ENCODE measurements around the gene LAMA3.

DNA sequence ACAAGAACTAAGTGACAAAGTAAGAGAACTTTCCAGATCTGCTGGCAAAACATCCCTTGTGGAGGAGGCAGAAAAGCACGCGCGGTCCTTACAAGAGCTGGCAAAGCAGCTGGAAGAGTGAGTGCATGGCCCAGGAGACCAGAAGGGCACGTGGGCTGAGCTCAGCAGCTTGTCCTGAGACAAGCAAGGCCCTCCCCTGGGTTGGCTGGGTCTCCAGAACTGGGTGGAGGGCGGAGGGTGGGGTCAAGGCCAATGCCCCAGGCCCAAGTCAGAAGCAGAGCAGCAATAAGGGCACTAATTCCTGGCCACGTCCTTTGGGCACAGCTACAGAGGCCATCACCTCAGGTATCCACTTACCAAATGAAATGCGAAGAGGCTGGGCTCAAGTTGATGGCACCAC, 214.7 kb downstream of the LAMA3 start:
- TF ChIP-seq, protein P1, sequence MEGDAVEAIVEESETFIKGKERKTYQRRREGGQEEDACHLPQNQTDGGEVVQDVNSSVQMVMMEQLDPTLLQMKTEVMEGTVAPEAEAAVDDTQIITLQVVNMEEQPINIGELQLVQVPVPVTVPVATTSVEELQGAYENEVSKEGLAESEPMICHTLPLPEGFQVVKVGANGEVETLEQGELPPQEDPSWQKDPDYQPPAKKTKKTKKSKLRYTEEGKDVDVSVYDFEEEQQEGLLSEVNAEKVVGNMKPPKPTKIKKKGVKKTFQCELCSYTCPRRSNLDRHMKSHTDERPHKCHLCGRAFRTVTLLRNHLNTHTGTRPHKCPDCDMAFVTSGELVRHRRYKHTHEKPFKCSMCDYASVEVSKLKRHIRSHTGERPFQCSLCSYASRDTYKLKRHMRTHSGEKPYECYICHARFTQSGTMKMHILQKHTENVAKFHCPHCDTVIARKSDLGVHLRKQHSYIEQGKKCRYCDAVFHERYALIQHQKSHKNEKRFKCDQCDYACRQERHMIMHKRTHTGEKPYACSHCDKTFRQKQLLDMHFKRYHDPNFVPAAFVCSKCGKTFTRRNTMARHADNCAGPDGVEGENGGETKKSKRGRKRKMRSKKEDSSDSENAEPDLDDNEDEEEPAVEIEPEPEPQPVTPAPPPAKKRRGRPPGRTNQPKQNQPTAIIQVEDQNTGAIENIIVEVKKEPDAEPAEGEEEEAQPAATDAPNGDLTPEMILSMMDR (conservative IDR thresholded peaks at IDR 0.05; ENCODE audit: low read depth in 2 of 2), result no peak
- TF ChIP-seq POLR2AphosphoS5 (IDR thresholded peaks at IDR 0.05; ENCODE audit: low read depth), result no peak
- no peak for TF ChIP-seq EZH2phosphoT487 (IDR thresholded peaks at IDR 0.05; ENCODE audit: unreplicated experiment)
- TF ChIP-seq STAT1 (IDR thresholded peaks at IDR 0.05; ENCODE audit: unreplicated experiment), result no peak
- TF ChIP-seq, protein P2, sequence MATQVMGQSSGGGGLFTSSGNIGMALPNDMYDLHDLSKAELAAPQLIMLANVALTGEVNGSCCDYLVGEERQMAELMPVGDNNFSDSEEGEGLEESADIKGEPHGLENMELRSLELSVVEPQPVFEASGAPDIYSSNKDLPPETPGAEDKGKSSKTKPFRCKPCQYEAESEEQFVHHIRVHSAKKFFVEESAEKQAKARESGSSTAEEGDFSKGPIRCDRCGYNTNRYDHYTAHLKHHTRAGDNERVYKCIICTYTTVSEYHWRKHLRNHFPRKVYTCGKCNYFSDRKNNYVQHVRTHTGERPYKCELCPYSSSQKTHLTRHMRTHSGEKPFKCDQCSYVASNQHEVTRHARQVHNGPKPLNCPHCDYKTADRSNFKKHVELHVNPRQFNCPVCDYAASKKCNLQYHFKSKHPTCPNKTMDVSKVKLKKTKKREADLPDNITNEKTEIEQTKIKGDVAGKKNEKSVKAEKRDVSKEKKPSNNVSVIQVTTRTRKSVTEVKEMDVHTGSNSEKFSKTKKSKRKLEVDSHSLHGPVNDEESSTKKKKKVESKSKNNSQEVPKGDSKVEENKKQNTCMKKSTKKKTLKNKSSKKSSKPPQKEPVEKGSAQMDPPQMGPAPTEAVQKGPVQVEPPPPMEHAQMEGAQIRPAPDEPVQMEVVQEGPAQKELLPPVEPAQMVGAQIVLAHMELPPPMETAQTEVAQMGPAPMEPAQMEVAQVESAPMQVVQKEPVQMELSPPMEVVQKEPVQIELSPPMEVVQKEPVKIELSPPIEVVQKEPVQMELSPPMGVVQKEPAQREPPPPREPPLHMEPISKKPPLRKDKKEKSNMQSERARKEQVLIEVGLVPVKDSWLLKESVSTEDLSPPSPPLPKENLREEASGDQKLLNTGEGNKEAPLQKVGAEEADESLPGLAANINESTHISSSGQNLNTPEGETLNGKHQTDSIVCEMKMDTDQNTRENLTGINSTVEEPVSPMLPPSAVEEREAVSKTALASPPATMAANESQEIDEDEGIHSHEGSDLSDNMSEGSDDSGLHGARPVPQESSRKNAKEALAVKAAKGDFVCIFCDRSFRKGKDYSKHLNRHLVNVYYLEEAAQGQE (IDR thresholded peaks at IDR 0.05; ENCODE audit: unreplicated experiment), result no peak
- TF ChIP-seq EZH2 (IDR thresholded peaks at IDR 0.05; ENCODE audit: low read depth, unreplicated experiment), result no peak
- TF ChIP-seq JUNB (IDR thresholded peaks at IDR 0.05; ENCODE audit: unreplicated experiment), result no peak
- TF ChIP-seq CREB1 (CRISPR knock-in tag; IDR thresholded peaks at IDR 0.05; ENCODE audit: low read depth), result no peak
- no peak for TF ChIP-seq ZNF114 (CRISPR knock-in tag; IDR thresholded peaks at IDR 0.05)
- TF ChIP-seq, protein P3, sequence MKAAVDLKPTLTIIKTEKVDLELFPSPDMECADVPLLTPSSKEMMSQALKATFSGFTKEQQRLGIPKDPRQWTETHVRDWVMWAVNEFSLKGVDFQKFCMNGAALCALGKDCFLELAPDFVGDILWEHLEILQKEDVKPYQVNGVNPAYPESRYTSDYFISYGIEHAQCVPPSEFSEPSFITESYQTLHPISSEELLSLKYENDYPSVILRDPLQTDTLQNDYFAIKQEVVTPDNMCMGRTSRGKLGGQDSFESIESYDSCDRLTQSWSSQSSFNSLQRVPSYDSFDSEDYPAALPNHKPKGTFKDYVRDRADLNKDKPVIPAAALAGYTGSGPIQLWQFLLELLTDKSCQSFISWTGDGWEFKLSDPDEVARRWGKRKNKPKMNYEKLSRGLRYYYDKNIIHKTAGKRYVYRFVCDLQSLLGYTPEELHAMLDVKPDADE (IDR thresholded peaks at IDR 0.05), result no peak
- TF ChIP-seq NANOG (IDR thresholded peaks at IDR 0.05; ENCODE audit: borderline replicate concordance), result no peak
